A172 (cell line): ENCODE results near the gene MXRA7. TPM values are rescaled to one million over a fixed set of nuclear protein-coding genes. Genes with fewer than 3 reads are reported as not detected.
A peak's percentile ranks its signal among the peaks of the same experiment; 100 is the strongest.
"Not testable (repeated sequence)": the region's sequence is repeated elsewhere in the genome, so short reads cannot be mapped to it uniquely, and the experiment has no call there.

Experiments used
- DNase-seq: peaks from one replicate; pipeline ENCODE4 v3.0.0-alpha.2; 2015; ENCODE audit warnings: low spot score
- total RNA-seq: library from RNA; depleted of rRNA; stranded (reverse); fragments of >200 nt; shearing (Covaris generic); gene quantifications from 2 replicates; pipeline ENCODE4 v1.2.3, GENCODE V29; 2014; rRNA removed

The MXRA7 gene
- total RNA-seq: 187 and 223 TPM in 2 replicates

DNA sequence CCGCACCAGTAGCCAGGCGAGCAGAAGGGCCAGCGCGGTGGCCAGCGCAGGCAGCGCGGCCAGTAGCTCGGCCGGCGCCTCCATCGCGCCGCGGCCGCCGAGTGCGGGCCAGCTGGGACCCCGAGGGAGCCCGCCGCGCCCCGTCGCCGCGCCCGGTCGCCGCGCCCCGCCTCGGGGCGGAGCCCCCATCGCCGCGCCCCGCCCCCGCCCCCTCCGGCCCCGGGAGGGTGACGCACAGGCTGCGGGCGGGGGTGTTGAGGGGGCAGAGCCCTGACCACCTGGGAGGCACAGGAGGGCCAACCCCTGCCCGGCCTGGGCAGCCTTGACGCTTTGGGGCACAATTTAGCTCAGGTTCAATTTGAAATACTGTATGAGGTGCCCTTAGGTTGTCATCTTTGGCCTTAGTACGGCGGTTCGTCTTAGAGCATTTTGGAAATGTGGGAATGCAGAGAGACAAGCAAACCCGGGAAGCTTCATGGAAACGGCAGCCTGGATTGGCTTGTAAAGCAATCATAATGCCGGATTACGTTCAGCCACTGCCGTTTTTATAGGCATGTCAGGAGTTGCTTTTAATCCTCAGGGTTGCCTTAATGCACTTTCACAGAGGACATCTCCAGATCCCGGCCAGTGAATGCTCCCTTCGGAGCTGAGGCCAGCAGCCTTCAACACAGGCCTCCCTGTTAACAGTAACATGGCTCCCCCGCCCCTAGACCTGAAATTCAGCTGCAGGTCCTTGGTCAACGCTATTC lies at the start of gene MXRA7:
MXRA7 (minus strand) TSS at position 103 of the 749 bp plus-strand sequence; CDS start at position 84, 19 bp downstream.
- DNase-seq: peak; percentile 57

- DNase-seq: no peak
These were observed 47.8 kb upstream of the MXRA7 start for GRCh38 chr17:76758570-76758969.

DNA sequence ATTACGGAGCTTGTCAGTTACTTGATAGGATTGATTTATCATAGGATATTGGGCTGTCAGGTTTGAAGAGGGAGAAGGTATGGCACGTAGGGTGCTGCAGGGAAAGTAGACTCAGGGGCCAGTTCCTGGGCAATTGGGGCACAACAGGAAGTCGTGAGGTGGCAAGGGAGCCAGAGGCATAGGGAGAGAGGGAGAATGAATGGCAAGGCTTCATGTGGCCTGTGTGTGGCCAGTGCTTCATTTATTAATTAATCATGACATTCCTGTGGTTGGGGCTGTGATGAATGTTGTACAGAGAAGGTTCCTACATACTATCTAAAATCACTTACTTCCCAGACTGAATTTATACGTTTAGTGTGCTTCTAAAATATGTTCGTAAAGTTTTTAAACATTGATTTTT lies 46.5 kb upstream of the MXRA7 start:
- no peak for DNase-seq

DNA sequence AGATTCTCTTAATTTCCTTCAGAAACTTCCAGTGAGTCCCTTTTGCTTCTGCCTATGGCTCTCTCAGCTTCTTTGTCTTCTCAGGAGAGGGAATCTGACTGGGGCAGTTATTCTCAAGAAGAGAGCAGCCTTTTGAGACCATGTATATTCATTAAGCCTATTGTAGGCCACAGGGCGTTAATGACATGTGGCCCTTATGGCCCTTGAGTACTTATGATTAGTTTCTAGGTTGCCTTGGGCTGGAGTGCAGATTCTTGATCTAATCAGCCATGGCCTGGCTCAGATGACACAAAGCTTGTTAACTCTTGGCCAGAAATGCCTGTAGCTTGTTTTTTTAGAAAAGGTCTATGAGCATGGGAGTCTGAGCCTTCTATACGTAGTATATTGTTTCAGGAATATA lies 44.5 kb upstream of the MXRA7 start:
- no peak for DNase-seq

DNA sequence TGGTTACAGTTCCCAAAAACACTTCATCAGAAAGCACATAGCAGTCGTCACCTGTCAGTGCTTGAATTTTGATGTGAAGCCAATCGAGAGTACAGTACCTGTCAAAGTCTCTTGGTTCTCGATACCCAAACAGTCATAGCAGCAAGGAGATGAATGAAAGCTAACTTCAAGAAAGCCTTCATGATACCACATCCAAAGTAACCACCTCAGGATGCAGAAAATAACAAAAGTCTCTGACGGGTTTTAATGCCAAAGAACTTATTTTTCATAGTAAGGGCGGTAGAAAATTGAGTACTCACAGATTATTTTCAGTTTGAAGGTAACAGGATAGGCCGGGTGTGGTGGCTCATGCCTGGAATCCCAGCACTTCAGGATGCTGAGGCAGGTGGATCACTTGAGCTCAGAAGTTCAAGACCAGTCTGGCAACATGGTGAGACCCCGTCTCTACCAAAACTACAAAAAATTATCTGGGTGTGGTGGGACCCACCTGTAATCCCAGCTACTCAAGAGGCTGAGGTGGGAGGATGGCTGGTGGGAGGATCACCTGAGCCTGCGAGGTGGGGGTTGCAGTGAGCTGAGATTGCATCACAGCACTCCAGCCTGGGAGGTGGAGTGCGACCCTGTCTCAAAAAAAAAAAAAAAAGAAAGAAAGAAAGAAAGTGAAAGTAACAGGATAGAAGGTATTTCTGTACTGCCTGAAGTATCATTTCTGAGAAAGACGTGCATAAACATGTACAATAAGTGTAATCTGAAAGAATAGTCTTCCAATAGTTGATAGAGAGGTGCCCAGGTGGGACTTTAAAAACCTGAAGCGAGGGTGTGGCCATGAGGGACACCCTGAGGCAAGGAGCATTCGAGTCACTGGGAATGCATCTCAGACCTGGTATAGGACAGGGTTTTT lies 42.5 kb upstream of the MXRA7 start:
- DNase-seq: no peak

GRCh38 chr17:76752006-76752405 lies 41.2 kb upstream of the MXRA7 start:
- DNase-seq: no peak

DNA sequence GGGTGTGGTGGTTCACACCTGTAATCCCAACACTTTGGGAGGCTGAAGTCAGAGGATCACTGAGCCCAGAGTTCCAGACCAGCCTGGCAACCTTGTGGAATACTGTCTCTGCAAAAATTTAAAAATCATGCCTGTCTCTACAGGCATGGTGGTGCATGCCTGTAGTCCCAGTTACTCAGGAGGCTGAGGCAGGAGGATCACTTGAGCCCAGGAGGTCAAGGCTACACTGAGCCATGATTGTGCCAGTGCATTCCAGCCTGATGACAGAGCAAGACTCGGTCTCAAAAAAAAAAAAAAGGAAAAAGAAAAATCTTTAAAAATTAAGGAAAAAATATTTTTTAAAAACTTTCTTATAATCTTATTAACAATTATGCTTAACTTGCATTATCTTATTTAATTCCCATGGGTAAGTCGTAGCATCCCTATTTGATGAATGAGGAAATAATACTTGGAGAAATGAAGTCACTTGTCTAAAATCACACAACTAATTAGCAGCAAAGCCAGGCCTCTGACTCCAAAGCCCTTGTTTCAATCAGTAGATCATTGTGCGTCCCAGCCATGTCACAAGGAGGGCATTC lies 40.7 kb upstream of the MXRA7 start:
- no peak for DNase-seq

DNA sequence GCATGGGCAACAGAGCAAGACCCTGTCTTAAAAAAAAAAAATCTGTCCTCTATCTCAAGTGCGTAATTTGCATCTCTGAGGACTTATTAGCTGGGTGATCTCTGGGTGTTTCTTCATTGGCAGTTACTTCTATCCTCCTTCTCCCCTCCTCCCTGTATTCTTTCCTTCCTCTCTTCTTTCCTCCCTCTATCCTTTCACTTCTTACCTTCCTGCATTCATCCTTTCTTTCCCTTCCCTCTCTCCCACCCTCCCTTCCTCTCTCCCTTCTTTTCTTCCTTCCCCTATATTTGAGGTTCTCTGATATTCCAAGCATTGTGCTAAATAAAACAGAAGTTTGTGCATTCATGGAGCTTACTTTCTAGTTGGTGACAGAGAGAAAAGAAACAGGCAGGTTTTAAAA lies 37.9 kb upstream of the MXRA7 start:
- DNase-seq: no peak

DNA sequence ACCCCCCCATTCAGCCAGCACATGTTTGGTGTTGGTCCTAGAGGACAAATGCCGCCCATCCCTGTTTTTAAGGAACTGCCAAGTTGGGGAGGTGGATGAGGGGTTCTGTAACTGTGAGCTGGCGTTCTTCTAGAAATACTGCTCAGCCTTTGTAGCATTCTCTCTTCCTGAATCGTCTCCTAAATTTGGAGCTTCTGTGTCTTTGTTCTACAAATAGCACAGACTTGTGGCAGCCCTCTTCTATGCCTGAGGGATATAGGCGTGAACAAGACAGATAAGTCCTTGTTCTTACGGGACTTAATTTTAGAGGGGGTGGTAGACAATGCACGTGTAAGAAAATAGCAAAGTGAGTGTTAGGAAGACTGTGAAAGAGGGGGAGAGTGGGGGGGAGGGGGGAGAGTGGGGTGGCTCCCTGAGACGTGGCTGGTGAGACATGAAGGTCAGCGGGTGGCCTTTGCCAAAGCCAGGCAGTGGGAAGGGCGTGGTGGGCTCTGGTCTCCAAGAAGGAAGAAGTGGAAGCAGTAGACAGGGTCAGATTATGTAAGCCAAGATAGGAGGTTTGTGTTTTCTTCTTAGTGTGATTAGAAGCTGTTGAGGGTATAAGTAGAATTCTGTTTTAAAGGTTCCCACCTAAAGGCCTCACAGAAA lies 37.1 kb upstream of the MXRA7 start:
- no peak for DNase-seq

- DNase-seq: not testable (repeated sequence)
These were observed 35.0 kb upstream of the MXRA7 start for GRCh38 chr17:76745785-76746184.

DNA sequence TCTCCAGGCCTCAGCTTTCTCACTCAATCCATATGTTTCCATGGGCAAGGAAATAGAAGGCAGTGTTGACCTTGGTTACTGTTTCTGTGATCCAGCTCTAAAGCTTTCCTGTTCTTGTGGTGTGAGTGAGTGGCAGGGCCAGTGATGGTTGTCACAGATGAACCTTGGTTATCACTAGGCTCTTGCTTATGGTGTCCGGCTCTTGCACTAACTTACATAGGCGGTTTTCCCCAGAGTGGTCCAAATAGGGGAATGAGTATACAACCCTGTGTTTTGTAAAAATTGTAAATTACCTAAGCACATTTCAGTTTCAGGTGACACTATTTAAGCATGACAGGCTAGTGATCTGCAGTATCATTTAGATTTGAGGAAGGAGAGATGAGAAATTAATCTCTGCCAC lies 34.0 kb upstream of the MXRA7 start:
- DNase-seq: no peak

DNA sequence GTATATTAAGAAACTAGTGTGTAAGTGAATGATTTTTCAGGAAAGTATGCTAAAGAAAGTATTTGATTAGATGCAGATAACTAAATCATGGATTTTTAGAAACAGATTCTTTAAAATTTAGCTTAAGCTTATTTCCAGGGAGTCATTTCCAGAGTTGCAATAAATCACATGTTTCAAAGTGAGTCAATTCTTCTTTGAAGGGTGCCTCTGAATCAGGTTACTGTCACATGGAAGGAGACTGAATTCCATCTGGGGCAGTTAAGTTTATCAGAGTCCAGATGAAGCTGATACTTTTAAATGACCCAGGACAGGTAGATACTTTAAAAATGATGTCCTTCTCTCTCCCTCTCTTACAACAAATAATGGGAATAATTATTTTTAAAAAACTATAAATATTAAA lies 32.2 kb upstream of the MXRA7 start:
- DNase-seq: peak; percentile 46

GRCh38 chr17:76740329-76741118 lies 29.8 kb upstream of the MXRA7 start:
- no peak for DNase-seq

- not testable (repeated sequence) for DNase-seq
These were observed 28.9 kb upstream of the MXRA7 start for GRCh38 chr17:76739568-76740115.

- no peak for DNase-seq
These were observed 27.7 kb upstream of the MXRA7 start for GRCh38 chr17:76738468-76738850.

GRCh38 chr17:76737676-76738467 lies 27.1 kb upstream of the MXRA7 start, which contains the start of gene MFSD11:
Gene MFSD11, plus strand, starts transcription at chr17:76738119. Its CDS starts 234 bp downstream, at chr17:76738353.
- peak; percentile 83 for DNase-seq

DNA sequence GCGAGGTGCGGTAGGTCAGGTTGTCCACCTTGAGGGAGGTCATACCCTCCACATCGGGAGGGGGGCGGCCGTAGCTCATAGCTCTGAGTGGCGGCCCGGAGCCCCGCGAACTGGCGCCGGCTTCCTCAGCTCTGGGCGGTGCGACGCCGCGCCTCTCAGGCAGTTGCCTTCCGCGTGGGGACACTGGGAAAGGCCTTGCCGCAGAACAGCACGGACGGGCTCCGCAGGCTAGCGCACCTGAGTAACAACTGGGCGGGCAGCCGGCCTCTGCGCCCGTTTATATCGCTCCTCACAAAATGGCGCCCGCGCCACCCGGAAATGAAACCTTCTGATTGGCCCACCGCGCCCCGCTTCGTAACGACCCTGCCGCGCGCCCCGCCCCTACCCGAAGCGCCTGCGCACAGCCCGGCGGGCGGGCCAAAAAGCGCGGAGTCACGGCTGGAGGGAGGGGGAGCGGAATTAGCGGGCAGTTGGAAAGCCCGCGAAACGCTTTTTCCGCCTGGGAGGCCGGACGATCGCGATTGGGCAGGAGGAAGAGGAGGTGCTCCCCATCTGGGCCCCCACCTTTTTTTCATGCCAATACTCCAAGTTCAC lies 26.4 kb upstream of the MXRA7 start, which contains the start of gene SRSF2:
SRSF2 (minus strand) TSS at position 250 of the 594 bp plus-strand sequence; CDS start at position 79, 171 bp downstream.
- DNase-seq: peak; percentile 99

- peak; percentile 36 for DNase-seq
These were observed 25.8 kb upstream of the MXRA7 start for GRCh38 chr17:76736349-76737081.
